Liver (tissue), 9 donors: ENCODE data around the gene SGIP1. TPM values are rescaled to one million over a fixed set of nuclear protein-coding genes. Genes with fewer than 3 reads are reported as not detected.

Experiments
- DNase-seq: peaks from one replicate; pipeline ENCODE4 v3.0.0-alpha.2; 2017; ENCODE audit warnings: low spot score
- H3K27ac ChIP-seq, 2 donors: one replicate each; pipeline ENCODE4 v1.7.0; 2013; ENCODE audit warnings: inconsistent platforms in 2 of 2, low read length in 2 of 2, control low read depth in 1 of 2, low read depth in 1 of 2, mild to moderate bottlenecking in 1 of 2
- H3K27me3 ChIP-seq, 4 donors: one replicate each; pipeline versions ENCODE4 v1.6.1 to v1.7.0; 2013; ENCODE audit warnings: low read length in 3 of 4, inconsistent platforms in 1 of 4, mild to moderate bottlenecking in 1 of 4, moderate library complexity in 1 of 4; ENCODE audit not compliant: control insufficient read depth in 4 of 4, insufficient read depth in 4 of 4
- H3K36me3 ChIP-seq, 4 donors: one replicate each; pipeline versions ENCODE4 v1.6.1 to v1.7.0; 2013; ENCODE audit warnings: low read length in 3 of 4, mild to moderate bottlenecking in 3 of 4, low read depth in 1 of 4, moderate library complexity in 1 of 4; ENCODE audit not compliant: control insufficient read depth in 4 of 4, insufficient read depth in 3 of 4
- H3K4me1 ChIP-seq, 4 donors: one replicate each; pipeline versions ENCODE4 v1.6.1 to v1.7.0; 2013; ENCODE audit warnings: low read length in 3 of 4, mild to moderate bottlenecking in 3 of 4, moderate library complexity in 1 of 4; ENCODE audit not compliant: control insufficient read depth in 4 of 4, insufficient read depth in 4 of 4
- H3K4me3 ChIP-seq, 3 donors: one replicate each; pipeline versions ENCODE4 v1.6.1 to v1.7.0; 2013; ENCODE audit warnings: low read length in 3 of 3, control low read depth in 1 of 3, low read depth in 1 of 3, mild to moderate bottlenecking in 1 of 3
- H3K9ac ChIP-seq, 2 donors: one replicate each; pipeline ENCODE4 v1.7.0; 2013; ENCODE audit warnings: low read length in 2 of 2, mild to moderate bottlenecking in 2 of 2, moderate library complexity in 2 of 2, control low read depth in 1 of 2, low read depth in 1 of 2
- H3K9me3 ChIP-seq, 4 donors: one replicate each; pipeline versions ENCODE4 v1.6.1 to v1.7.0; 2013; ENCODE audit warnings: low read length in 3 of 4; ENCODE audit not compliant: control insufficient read depth in 4 of 4
- EGR1 ChIP-seq, 2 donors: IDR thresholded peaks; 2 replicates each; pipeline ENCODE4 v1.6.1; 2016 to 2018; ENCODE audit warnings: antibody characterized with exemption in 2 of 2, low read depth in 2 of 2
- FOXA1 ChIP-seq: IDR thresholded peaks from 2 replicates; pipeline ENCODE4 v1.6.1; 2016; ENCODE audit warnings: antibody characterized with exemption
- FOXA2 ChIP-seq: IDR thresholded peaks from 2 replicates; pipeline ENCODE4 v1.6.1; 2016; ENCODE audit warnings: antibody characterized with exemption
- GABPA ChIP-seq, 2 donors: IDR thresholded peaks in 1 of 2; conservative IDR thresholded peaks in 1 of 2; 2 replicates each; pipeline ENCODE4 v1.6.1; 2016; ENCODE audit warnings: antibody characterized with exemption in 2 of 2, mild to moderate bottlenecking in 1 of 2, moderate library complexity in 1 of 2
- HNF4A ChIP-seq, 2 donors: conservative IDR thresholded peaks; 2 replicates each; pipeline ENCODE4 v1.6.1; 2016; ENCODE audit warnings: antibody characterized with exemption in 2 of 2, mild to moderate bottlenecking in 2 of 2
- HNF4G ChIP-seq: IDR thresholded peaks from 2 replicates; pipeline ENCODE4 v1.6.1; 2016; ENCODE audit warnings: antibody characterized with exemption
- JUND ChIP-seq, 2 donors: IDR thresholded peaks; 2 replicates each; pipeline ENCODE4 v1.6.1; 2016; ENCODE audit warnings: antibody characterized with exemption in 2 of 2
- NR2F2 ChIP-seq: IDR thresholded peaks from 2 replicates; pipeline ENCODE4 v1.6.1; 2016; ENCODE audit warnings: antibody characterized with exemption
- RAD21 ChIP-seq, 2 donors: IDR thresholded peaks; 2 replicates each; pipeline ENCODE4 v1.6.1; 2016; ENCODE audit warnings: antibody characterized with exemption in 2 of 2, mild to moderate bottlenecking in 2 of 2
- RXRA ChIP-seq, 2 donors: IDR thresholded peaks; 2 replicates each; pipeline ENCODE4 v1.6.1; 2017 to 2018; ENCODE audit warnings: antibody characterized with exemption in 2 of 2, mild to moderate bottlenecking in 1 of 2
- SP1 ChIP-seq: IDR thresholded peaks from 2 replicates; pipeline ENCODE4 v1.6.1; 2018; ENCODE audit warnings: antibody characterized with exemption, mild to moderate bottlenecking
- TAF1 ChIP-seq: conservative IDR thresholded peaks from 2 replicates; pipeline ENCODE4 v1.6.1; 2016; ENCODE audit warnings: antibody characterized with exemption, mild to moderate bottlenecking
- YY1 ChIP-seq: IDR thresholded peaks from 2 replicates; pipeline ENCODE4 v1.6.1; 2016; ENCODE audit warnings: antibody characterized with exemption, mild to moderate bottlenecking
- WGBS: extraction: QIAGEN DNeasy Blood & Tissue Kit; methylation state at CpG from one replicate; pipeline ENCODE4 v1.1.7; 2013; 5-methylcytosine and 5-hydroxymethylcytosine counted together
- polyA plus RNA-seq, 2 donors: library from polyadenylated mRNA; stranded (reverse) in 1 of 2; unstranded in 1 of 2; fragments of 200-250 nt in 1 of 2; fragments of >200 nt in 1 of 2; fragmentation: Nextera tagmentation in 1 of 2; extraction: Ambion mirVana in 1 of 2; gene quantifications; one replicate each; pipeline versions ENCODE4 v1.2.1 to v1.2.3, GENCODE V29; 2013 to 2015
- total RNA-seq, 2 donors: library from RNA; depleted of rRNA; stranded (reverse); fragments of >200 nt; gene quantifications; one replicate each; pipeline ENCODE4 v1.2.3, GENCODE V29; 2014
- TF ChIP-seq, protein P1 (sequence below): fragments of 150-350 bp; IDR thresholded peaks from 2 replicates; pipeline ENCODE4 v1.5.1; 2017; ENCODE audit warnings: improper control_type of control experiment, low read depth, low read length; ENCODE audit not compliant: missing input control
- TF ChIP-seq, protein P2 (sequence below): IDR thresholded peaks from 2 replicates; pipeline ENCODE4 v1.6.1; 2016; ENCODE audit warnings: antibody characterized with exemption
- TF ChIP-seq, protein P3 (sequence below): IDR thresholded peaks from 2 replicates; pipeline ENCODE4 v1.6.1; 2016; ENCODE audit warnings: antibody characterized with exemption
- TF ChIP-seq, protein P4 (sequence below): IDR thresholded peaks from 2 replicates; pipeline ENCODE4 v1.6.1; 2016; ENCODE audit warnings: antibody characterized with exemption, mild to moderate bottlenecking
- TF ChIP-seq, protein P5 (sequence below): IDR thresholded peaks from 2 replicates; pipeline ENCODE4 v1.6.1; 2016; ENCODE audit warnings: antibody characterized with exemption
- donor health status: healthy.
- donor health status: healthy.
- donor health status: healthy.
- donor health status: healthy.
- donor health status: healthy.

SGIP1 gene
- total and polyA plus RNA-seq, 4 donors: 0.09 to 2.5 (median 0.38) TPM

DNA sequence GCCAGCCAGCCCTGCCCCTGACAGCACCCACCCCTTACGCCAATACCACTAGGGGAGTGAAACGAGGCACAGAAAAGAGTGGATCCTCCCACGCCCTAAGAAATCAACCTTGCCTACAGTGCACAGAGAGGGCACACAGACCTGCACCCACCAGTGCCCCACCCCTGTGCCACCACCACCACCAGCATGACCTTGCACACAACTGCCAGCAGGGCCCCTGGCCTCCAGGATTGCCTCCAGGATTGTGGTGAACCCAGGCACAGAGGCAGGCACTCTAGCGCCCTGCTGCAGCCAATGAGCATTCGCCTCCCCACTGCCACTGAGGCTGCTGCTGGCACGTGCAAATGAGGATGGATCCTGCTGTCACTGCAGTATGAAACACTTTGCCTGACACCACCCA is 23.5 kb upstream of the SGIP1 start (continued):
- TF ChIP-seq, protein P1, sequence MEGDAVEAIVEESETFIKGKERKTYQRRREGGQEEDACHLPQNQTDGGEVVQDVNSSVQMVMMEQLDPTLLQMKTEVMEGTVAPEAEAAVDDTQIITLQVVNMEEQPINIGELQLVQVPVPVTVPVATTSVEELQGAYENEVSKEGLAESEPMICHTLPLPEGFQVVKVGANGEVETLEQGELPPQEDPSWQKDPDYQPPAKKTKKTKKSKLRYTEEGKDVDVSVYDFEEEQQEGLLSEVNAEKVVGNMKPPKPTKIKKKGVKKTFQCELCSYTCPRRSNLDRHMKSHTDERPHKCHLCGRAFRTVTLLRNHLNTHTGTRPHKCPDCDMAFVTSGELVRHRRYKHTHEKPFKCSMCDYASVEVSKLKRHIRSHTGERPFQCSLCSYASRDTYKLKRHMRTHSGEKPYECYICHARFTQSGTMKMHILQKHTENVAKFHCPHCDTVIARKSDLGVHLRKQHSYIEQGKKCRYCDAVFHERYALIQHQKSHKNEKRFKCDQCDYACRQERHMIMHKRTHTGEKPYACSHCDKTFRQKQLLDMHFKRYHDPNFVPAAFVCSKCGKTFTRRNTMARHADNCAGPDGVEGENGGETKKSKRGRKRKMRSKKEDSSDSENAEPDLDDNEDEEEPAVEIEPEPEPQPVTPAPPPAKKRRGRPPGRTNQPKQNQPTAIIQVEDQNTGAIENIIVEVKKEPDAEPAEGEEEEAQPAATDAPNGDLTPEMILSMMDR: no peak
- TF ChIP-seq FOXA2: no peak
- no peak for TF ChIP-seq NR2F2
- TF ChIP-seq, protein P2, sequence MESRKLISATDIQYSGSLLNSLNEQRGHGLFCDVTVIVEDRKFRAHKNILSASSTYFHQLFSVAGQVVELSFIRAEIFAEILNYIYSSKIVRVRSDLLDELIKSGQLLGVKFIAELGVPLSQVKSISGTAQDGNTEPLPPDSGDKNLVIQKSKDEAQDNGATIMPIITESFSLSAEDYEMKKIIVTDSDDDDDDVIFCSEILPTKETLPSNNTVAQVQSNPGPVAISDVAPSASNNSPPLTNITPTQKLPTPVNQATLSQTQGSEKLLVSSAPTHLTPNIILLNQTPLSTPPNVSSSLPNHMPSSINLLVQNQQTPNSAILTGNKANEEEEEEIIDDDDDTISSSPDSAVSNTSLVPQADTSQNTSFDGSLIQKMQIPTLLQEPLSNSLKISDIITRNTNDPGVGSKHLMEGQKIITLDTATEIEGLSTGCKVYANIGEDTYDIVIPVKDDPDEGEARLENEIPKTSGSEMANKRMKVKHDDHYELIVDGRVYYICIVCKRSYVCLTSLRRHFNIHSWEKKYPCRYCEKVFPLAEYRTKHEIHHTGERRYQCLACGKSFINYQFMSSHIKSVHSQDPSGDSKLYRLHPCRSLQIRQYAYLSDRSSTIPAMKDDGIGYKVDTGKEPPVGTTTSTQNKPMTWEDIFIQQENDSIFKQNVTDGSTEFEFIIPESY: no peak

DNA sequence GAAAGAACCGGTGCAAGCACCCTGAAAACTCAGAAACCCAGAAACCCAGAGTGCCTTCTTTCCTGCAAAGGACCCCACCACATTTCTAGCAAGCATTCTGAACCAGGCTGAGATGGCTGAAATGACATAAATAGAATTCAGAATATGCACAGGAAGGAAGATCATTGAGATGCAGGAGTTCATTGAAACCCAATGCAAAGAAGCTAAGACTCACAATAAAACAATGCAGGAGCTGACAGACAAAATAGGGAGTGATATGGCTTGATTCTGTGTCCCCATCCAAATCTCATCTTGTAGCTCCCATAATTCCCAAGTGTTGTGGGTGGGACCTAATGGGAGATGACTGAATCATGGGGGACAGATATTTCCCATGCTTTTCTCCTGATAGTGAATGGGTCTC is 22.8 kb upstream of the SGIP1 start:
- Histone ChIP-seq H3K9me3 (no peaks in the 10 kb centered on the region), H3K4me3 (no peak overlapping the region), H3K36me3 (no peaks in the 10 kb centered on the region), H3K4me1 (no peaks in the 10 kb centered on the region), H3K27ac (no peak overlapping the region), H3K27me3 (no peaks in the 10 kb centered on the region), H3K9ac (no peak overlapping the region)
- WGBS: 90% methylated on average over 1 of the region's 1 CpG
- TF ChIP-seq EGR1 (IDR thresholded peaks at IDR 0.05; ENCODE audit: low read depth in 2 of 2): no peak
- no peak for TF ChIP-seq GABPA (IDR thresholded peaks at IDR 0.05 in 1 of 2, conservative IDR thresholded peaks at IDR 0.05 in 1 of 2)
- no peak for TF ChIP-seq FOXA1
- TF ChIP-seq RXRA (IDR thresholded peaks at IDR 0.05): no peak
- TF ChIP-seq HNF4A (conservative IDR thresholded peaks at IDR 0.05): no peak
- no peak for TF ChIP-seq TAF1
- TF ChIP-seq, protein P3, sequence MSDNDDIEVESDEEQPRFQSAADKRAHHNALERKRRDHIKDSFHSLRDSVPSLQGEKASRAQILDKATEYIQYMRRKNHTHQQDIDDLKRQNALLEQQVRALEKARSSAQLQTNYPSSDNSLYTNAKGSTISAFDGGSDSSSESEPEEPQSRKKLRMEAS: no peak
- TF ChIP-seq, protein P4, sequence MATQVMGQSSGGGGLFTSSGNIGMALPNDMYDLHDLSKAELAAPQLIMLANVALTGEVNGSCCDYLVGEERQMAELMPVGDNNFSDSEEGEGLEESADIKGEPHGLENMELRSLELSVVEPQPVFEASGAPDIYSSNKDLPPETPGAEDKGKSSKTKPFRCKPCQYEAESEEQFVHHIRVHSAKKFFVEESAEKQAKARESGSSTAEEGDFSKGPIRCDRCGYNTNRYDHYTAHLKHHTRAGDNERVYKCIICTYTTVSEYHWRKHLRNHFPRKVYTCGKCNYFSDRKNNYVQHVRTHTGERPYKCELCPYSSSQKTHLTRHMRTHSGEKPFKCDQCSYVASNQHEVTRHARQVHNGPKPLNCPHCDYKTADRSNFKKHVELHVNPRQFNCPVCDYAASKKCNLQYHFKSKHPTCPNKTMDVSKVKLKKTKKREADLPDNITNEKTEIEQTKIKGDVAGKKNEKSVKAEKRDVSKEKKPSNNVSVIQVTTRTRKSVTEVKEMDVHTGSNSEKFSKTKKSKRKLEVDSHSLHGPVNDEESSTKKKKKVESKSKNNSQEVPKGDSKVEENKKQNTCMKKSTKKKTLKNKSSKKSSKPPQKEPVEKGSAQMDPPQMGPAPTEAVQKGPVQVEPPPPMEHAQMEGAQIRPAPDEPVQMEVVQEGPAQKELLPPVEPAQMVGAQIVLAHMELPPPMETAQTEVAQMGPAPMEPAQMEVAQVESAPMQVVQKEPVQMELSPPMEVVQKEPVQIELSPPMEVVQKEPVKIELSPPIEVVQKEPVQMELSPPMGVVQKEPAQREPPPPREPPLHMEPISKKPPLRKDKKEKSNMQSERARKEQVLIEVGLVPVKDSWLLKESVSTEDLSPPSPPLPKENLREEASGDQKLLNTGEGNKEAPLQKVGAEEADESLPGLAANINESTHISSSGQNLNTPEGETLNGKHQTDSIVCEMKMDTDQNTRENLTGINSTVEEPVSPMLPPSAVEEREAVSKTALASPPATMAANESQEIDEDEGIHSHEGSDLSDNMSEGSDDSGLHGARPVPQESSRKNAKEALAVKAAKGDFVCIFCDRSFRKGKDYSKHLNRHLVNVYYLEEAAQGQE: no peak
- TF ChIP-seq YY1: no peak
- TF ChIP-seq JUND (IDR thresholded peaks at IDR 0.05): no peak
- TF ChIP-seq, protein P5, sequence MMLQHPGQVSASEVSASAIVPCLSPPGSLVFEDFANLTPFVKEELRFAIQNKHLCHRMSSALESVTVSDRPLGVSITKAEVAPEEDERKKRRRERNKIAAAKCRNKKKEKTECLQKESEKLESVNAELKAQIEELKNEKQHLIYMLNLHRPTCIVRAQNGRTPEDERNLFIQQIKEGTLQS: no peak
- TF ChIP-seq, protein P2: no peak
- TF ChIP-seq NR2F2: no peak
- TF ChIP-seq RAD21 (IDR thresholded peaks at IDR 0.05): no peak
- TF ChIP-seq, protein P1: no peak
- no peak for TF ChIP-seq HNF4G
- no peak for TF ChIP-seq FOXA2
- no peak for TF ChIP-seq SP1
- DNase-seq: no peak
